Esophagus muscularis mucosa (tissue), 4 donors: ENCODE results near the gene METAP1.

Source experiments
- CTCF ChIP-seq, 3 experiments: fragments of 200-600 bp in 2 of 3; fragments of 450-650 bp in 1 of 3; sonication (generic) in 2 of 3; IDR thresholded peaks; one replicate each; pipeline ENCODE4 v1.5.1; 2017 to 2019; ENCODE audit warnings: antibody characterized with exemption in 3 of 3, mild to moderate bottlenecking in 2 of 3, moderate library complexity in 1 of 3
- EP300 ChIP-seq: sonication (generic); formaldehyde crosslinking; IDR thresholded peaks from one replicate; pipeline ENCODE4 v1.6.1; 2017; ENCODE audit warnings: antibody characterized with exemption
- POLR2A ChIP-seq: fragments of 450-650 bp; IDR thresholded peaks from one replicate; pipeline ENCODE4 v1.6.1; 2017; ENCODE audit warnings: antibody characterized with exemption, moderate library complexity, mild to moderate bottlenecking, low read depth
- POLR2AphosphoS5 ChIP-seq, 2 donors: sonication (generic); formaldehyde crosslinking; IDR thresholded peaks; one replicate each; pipeline ENCODE4 v1.6.1; 2017; ENCODE audit warnings: antibody characterized with exemption in 2 of 2

GRCh38 chr4:98994474-98995182 lies 893 bp upstream of the METAP1 start:
- TF ChIP-seq CTCF (IDR thresholded peaks at IDR 0.05) (no peak), POLR2AphosphoS5 (IDR thresholded peaks at IDR 0.05) (no peak), EP300 (no peak), POLR2A (no peak)
